Measurements from ENCODE around the gene C1RL. TPM values are rescaled to one million over a fixed set of nuclear protein-coding genes. Genes with fewer than 3 reads are reported as not detected.

Gene C1RL
- total RNA-seq, 1 experiment from 2014 or later: 25.9 TPM

DNA sequence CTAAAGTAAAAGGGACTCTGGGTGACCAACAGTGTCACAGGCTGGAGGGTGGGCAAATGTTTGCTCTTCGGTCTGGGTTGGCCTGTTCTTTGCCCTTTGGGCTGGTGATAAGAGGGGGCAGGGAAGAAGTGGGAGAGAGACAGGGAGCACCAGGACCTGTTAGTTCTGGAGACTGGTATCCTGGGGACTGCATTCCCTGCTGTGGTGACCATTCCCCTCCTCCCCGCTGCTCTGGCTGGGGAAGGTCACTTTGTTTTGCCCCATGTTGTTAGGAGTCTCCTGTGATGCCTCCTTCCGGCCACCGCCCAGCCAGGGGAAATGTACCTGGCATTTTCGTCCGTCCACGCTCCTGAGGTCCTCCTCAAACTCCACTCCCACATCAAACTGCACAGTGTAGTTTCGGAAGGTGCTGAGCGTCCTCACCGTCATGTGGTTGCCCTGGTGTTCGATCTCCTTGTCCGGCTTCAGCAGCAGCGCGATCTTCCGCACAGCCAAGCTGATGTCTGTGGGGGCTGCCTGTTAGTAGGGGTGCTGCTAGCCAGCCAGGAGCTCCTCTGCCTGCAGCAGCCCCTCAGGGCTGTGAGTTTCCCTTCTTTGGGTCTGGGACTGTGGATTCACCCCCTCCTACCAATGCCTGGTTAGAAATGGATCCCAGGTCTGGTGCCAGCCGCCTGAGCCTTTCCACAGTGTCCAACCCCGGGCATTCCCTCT, 19.1 kb upstream of the C1RL start:
- no peak overlapping the region for H3K27ac ChIP-seq (ENCODE audit: low read depth, low read length)
- intact Hi-C loops (cut with micrococcal nuclease): no loop called here
- 0 out of 2 replicates have a peak overlapping the region, but pooled peaks have one; percentile 73 for H3K4me2 ChIP-seq (ENCODE audit: low read length)
- H3K4me1 ChIP-seq (ENCODE audit: control insufficient read depth in 1 of 2, insufficient read depth in 2 of 2, low read length in 2 of 2): peaks cover 7 to 36% of the 10 kb centered on the region in 2 experiments
- H2AFZ ChIP-seq (ENCODE audit: low read depth, low read length, poor library complexity, severe bottlenecking): no peak overlapping the region
- no peak for ATAC-seq
- RAD21 ChIA-PET (ENCODE audit: low non-redundant PET in 1 of 2, low total read pairs in 2 of 2, uncharacterized antibody in 2 of 2, unreplicated experiment in 2 of 2): no interaction called here
- CTCF ChIA-PET: no interaction called here
- H3K79me2 ChIP-seq (ENCODE audit: insufficient read depth, low read length): no peaks in the 10 kb centered on the region
- TF ChIP-seq YY1 (IDR thresholded peaks at IDR 0.05; ENCODE audit: extremely low read depth, insufficient replicate concordance, low read depth, low read length) (no peak), SP1 (IDR thresholded peaks at IDR 0.05; ENCODE audit: low read depth) (no peak), CEBPB (IDR thresholded peaks at IDR 0.05; ENCODE audit: low read depth) (no peak), SRF (IDR thresholded peaks at IDR 0.05; ENCODE audit: low read depth) (no peak), ZFX (IDR thresholded peaks at IDR 0.05) (no peak)
- no peaks in the 10 kb centered on the region for H3K9me3 ChIP-seq (ENCODE audit: control insufficient read depth in 1 of 2, insufficient read depth in 1 of 2, low read depth in 1 of 2, low read length in 2 of 2)
- no peaks in the 10 kb centered on the region for H3K36me3 ChIP-seq (ENCODE audit: control insufficient read depth in 1 of 2, insufficient read depth in 2 of 2, low read length in 2 of 2)
- no peaks in the 10 kb centered on the region for H3K27me3 ChIP-seq (ENCODE audit: insufficient read depth, low read length)
- BruUV-seq (replicated peaks): no TSS peak
- H4K20me1 ChIP-seq (ENCODE audit: insufficient read depth): no peaks in the 10 kb centered on the region
- POLR2A ChIA-PET: no interaction called here
- no peak overlapping the region for H3K9ac ChIP-seq (ENCODE audit: low read length)
- no peaks in the 10 kb centered on the region for H3K9me2 ChIP-seq (ENCODE audit: insufficient read depth)
- no peak for DNase-seq (ENCODE audit: low read depth, low spot score)
- no peak overlapping the region for H3K4me3 ChIP-seq (replicated peaks in 1 of 2; ENCODE audit: low read depth in 1 of 2, low read length in 2 of 2)

- CTCF ChIA-PET: no interaction called here
- no peak for TF ChIP-seq ZFX (IDR thresholded peaks at IDR 0.05)
- no peak overlapping the region for H3K27ac ChIP-seq (ENCODE audit: low read depth, low read length)
- H3K4me2 ChIP-seq (ENCODE audit: low read length): no peak overlapping the region
- H3K27me3 ChIP-seq (ENCODE audit: insufficient read depth, low read length): no peaks in the 10 kb centered on the region
- no TSS peak for BruUV-seq (replicated peaks)
- no peaks in the 10 kb centered on the region for H3K9me3 ChIP-seq (ENCODE audit: control insufficient read depth in 1 of 2, insufficient read depth in 1 of 2, low read depth in 1 of 2, low read length in 2 of 2)
- H3K9ac ChIP-seq (ENCODE audit: low read length): no peak overlapping the region
- no peak overlapping the region for H2AFZ ChIP-seq (ENCODE audit: low read depth, low read length, poor library complexity, severe bottlenecking)
- peaks cover 7 to 26% of the 10 kb centered on the region in 2 experiments; a peak in 3 of 4 replicates for H3K4me1 ChIP-seq (ENCODE audit: control insufficient read depth in 1 of 2, insufficient read depth in 2 of 2, low read length in 2 of 2)
- ATAC-seq (no peak), DNase-seq (ENCODE audit: low read depth, low spot score) (no peak)
- H3K9me2 ChIP-seq (ENCODE audit: insufficient read depth): no peaks in the 10 kb centered on the region
- H3K79me2 ChIP-seq (ENCODE audit: insufficient read depth, low read length): no peaks in the 10 kb centered on the region
- no peaks in the 10 kb centered on the region for H3K36me3 ChIP-seq (ENCODE audit: control insufficient read depth in 1 of 2, insufficient read depth in 2 of 2, low read length in 2 of 2)
- H3K4me3 ChIP-seq (replicated peaks in 1 of 2; ENCODE audit: low read depth in 1 of 2, low read length in 2 of 2): no peak overlapping the region
- intact Hi-C loops (cut with micrococcal nuclease): no loop called here
- RAD21 ChIA-PET (ENCODE audit: low non-redundant PET in 1 of 2, low total read pairs in 2 of 2, uncharacterized antibody in 2 of 2, unreplicated experiment in 2 of 2): interaction anchor here in 1 of 2 experiments (0.7 kb wide), 1 partner anchor 181 kb away, joined by 3 read pairs; no protein-coding TSS in a partner anchor
- POLR2A ChIA-PET: no interaction called here
- H4K20me1 ChIP-seq (ENCODE audit: insufficient read depth): no peaks in the 10 kb centered on the region
Measured at GRCh38 chr12:7125632-7126227, 16.7 kb upstream of the C1RL start.
